Renal pelvis (tissue), 12 donors: Measurements from ENCODE around the gene ZDHHC11B. TPM values are rescaled to one million over a fixed set of nuclear protein-coding genes. Genes with fewer than 3 reads are reported as not detected.
"Not testable (repeated sequence)": the region's sequence is repeated elsewhere in the genome, so short reads cannot be mapped to it uniquely, and the experiment has no call there.

ENCODE experiments used
- DNase-seq: peaks from one replicate; pipeline ENCODE4 v3.0.0-alpha.2; 2013
- long read RNA-seq, 16 experiments: transcript quantifications; one replicate each; lab custom pipeline, GENCODE V29; 2026
- polyA plus RNA-seq, 3 donors: library from polyadenylated mRNA; unstranded; fragments of 120-200 nt; gene quantifications; one replicate each; pipeline ENCODE4 v1.2.1, GENCODE V29; 2013; ENCODE audit not compliant: insufficient read length in 3 of 3

The ZDHHC11B gene
- polyA plus RNA-seq = 1 to 10 TPM; 7.9 to 9.2 (median 8.7) TPM
- long read RNA-seq, donor 1 = 0 reads
- long read RNA-seq, donor 2 = 0 reads
- long read RNA-seq, donor 3 = 0 reads
- long read RNA-seq, donor 4 = 0 reads
- long read RNA-seq, donor 5 = 0 reads
- long read RNA-seq, donor 6, partial matches to known transcripts = 5 of 11 reads
- long read RNA-seq, donor 6, other reads (novel, unspliced or antisense) = 6 of 11 reads
- long read RNA-seq, donor 7, partial matches to known transcripts = 5 of 6 reads
- long read RNA-seq, donor 7, other reads (novel, unspliced or antisense) = 0 of 6 reads
- long read RNA-seq, donor 8 = 0 reads
- long read RNA-seq, donor 9, partial matches to known transcripts = 8 of 8 reads
- long read RNA-seq, donor 9, other reads (novel, unspliced or antisense) = 0 of 8 reads
- long read RNA-seq, donor 10 = 0 reads
- long read RNA-seq, donor 11 = 0 reads
- long read RNA-seq, donor 12, partial matches to known transcripts = 0 of 1 reads
- long read RNA-seq, donor 12, other reads (novel, unspliced or antisense) = 0 of 1 reads
- long read RNA-seq, donor 13, partial matches to known transcripts = 0 of 1 reads
- long read RNA-seq, donor 13, other reads (novel, unspliced or antisense) = 0 of 1 reads
- long read RNA-seq, donor 14 = 0 reads
- long read RNA-seq, donor 15, partial matches to known transcripts = 0 of 6 reads
- long read RNA-seq, donor 15, other reads (novel, unspliced or antisense) = 6 of 6 reads
- long read RNA-seq, donor 16 = 0 reads

- DNase-seq = peak; percentile 89
Observed at GRCh38 chr5:784428-785177, at the start of gene ZDHHC11B. TSS of gene ZDHHC11B (minus strand) at chr5:784729. CDS start at chr5:766919, 17,810 bp downstream.

- DNase-seq = not testable (repeated sequence)
Observed at GRCh38 chr5:834013-834412, 49.5 kb upstream of the ZDHHC11B start.

- DNase-seq = not testable (repeated sequence)
Observed at GRCh38 chr5:828194-828593, 43.7 kb upstream of the ZDHHC11B start.

GRCh38 chr5:825544-825943 lies 41.0 kb upstream of the ZDHHC11B start:
- DNase-seq = not testable (repeated sequence)

GRCh38 chr5:821504-821903 lies 37.0 kb upstream of the ZDHHC11B start:
- DNase-seq = no peak

GRCh38 chr5:820245-820644 lies 35.7 kb upstream of the ZDHHC11B start:
- no peak for DNase-seq

GRCh38 chr5:819078-819477 lies 34.5 kb upstream of the ZDHHC11B start:
- no peak for DNase-seq

GRCh38 chr5:816176-816575 lies 31.6 kb upstream of the ZDHHC11B start:
- DNase-seq = no peak

GRCh38 chr5:815449-815848 lies 30.9 kb upstream of the ZDHHC11B start:
- no peak for DNase-seq

- DNase-seq = not testable (repeated sequence)
Observed at GRCh38 chr5:813575-813974, 29.0 kb upstream of the ZDHHC11B start.

- not testable (repeated sequence) for DNase-seq
Observed at GRCh38 chr5:811384-811783, 26.9 kb upstream of the ZDHHC11B start.

- not testable (repeated sequence) for DNase-seq
Observed at GRCh38 chr5:807719-808514, 23.4 kb upstream of the ZDHHC11B start.

GRCh38 chr5:801472-801871 lies 16.9 kb upstream of the ZDHHC11B start:
- DNase-seq = no peak

GRCh38 chr5:801055-801454 lies 16.5 kb upstream of the ZDHHC11B start:
- not testable (repeated sequence) for DNase-seq

- DNase-seq = not testable (repeated sequence)
Observed at GRCh38 chr5:798505-799138, 14.1 kb upstream of the ZDHHC11B start.

GRCh38 chr5:797986-798385 lies 13.5 kb upstream of the ZDHHC11B start:
- DNase-seq = not testable (repeated sequence)

- DNase-seq = not testable (repeated sequence)
Observed at GRCh38 chr5:795873-796272, 11.3 kb upstream of the ZDHHC11B start.

GRCh38 chr5:794948-795347 lies 10.4 kb upstream of the ZDHHC11B start:
- DNase-seq = not testable (repeated sequence)

GRCh38 chr5:788703-789102 lies 4.2 kb upstream of the ZDHHC11B start:
- DNase-seq = not testable (repeated sequence)

- DNase-seq = not testable (repeated sequence)
Observed at GRCh38 chr5:787857-788233, 3.3 kb upstream of the ZDHHC11B start.
